Measurements from ENCODE around the gene MMP24. TPM values are rescaled to one million over a fixed set of nuclear protein-coding genes. Genes with fewer than 3 reads are reported as not detected.

The MMP24 gene
- total and polyA plus RNA-seq, 2 of the 13 experiments (the other 11 are each of a cell fraction or from before 2014, with no cell fraction given) = 0.29 to 0.35 TPM

DNA sequence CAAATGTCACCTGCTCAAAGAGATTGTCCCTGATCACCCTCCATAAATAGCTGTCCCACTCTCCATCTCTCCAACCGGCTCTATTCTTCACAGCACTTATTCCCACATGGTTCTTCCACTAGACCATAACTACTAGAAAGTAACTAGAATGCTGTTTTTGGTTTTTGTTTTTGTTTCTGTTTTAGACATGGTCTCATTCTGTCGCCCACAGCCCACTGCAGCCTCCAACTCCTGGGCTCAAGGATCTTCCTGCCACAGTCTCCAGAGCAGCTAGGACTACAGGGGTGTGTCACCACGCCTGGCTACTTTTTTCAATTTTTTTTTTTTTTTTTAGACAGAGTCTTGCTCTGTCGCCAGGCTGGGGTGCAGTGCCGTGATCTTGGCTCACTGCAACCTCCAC, 12.2 kb downstream of the MMP24 start:
- BruUV-seq (replicated peaks) = no TSS peak
- H3K27ac ChIP-seq (ENCODE audit: extremely low read length, insufficient read depth, low read length) = no peak overlapping the region
- H3K79me2 ChIP-seq (ENCODE audit: insufficient read depth, low read length) = no peaks in the 10 kb centered on the region
- ChIA-PET POLR2A (no interaction called here), CTCF (ENCODE audit: low intra/inter-chr PET ratio, low total read pairs) (no interaction called here)
- FAIRE-seq (no peak), ATAC-seq (no peak), DNase-seq (ENCODE audit: low spot score) (no peak)
- H4K20me1 ChIP-seq (ENCODE audit: insufficient read depth, low read length) = no peaks in the 10 kb centered on the region
- no peak for TF ChIP-seq KLF6 (CRISPR knock-in tag; IDR thresholded peaks at IDR 0.05)
- TF ChIP-seq FOSL1 (CRISPR knock-in tag; IDR thresholded peaks at IDR 0.05; ENCODE audit: borderline replicate concordance) = no peak
- TF ChIP-seq, protein P1, sequence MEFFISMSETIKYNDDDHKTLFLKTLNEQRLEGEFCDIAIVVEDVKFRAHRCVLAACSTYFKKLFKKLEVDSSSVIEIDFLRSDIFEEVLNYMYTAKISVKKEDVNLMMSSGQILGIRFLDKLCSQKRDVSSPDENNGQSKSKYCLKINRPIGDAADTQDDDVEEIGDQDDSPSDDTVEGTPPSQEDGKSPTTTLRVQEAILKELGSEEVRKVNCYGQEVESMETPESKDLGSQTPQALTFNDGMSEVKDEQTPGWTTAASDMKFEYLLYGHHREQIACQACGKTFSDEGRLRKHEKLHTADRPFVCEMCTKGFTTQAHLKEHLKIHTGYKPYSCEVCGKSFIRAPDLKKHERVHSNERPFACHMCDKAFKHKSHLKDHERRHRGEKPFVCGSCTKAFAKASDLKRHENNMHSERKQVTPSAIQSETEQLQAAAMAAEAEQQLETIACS (CRISPR knock-in tag; IDR thresholded peaks at IDR 0.05) = no peak
- WGBS (ENCODE audit: low lambda C conversion rate) = 12% methylated on average over 5 of the region's 5 CpGs
- H3K4me1 ChIP-seq (ENCODE audit: insufficient read depth, low read length) = no peaks in the 10 kb centered on the region
- no peaks in the 10 kb centered on the region for H3K9me3 ChIP-seq (ENCODE audit: low read length)
- no peak overlapping the region for H3K4me3 ChIP-seq (replicated peaks in 1 of 3; ENCODE audit: insufficient read depth in 1 of 3, low read depth in 2 of 3, low read length in 3 of 3)
- H2AFZ ChIP-seq (ENCODE audit: low read length) = no peak overlapping the region
- intact Hi-C loops (cut with micrococcal nuclease; ENCODE audit: unreplicated experiment) = no loop called here
- H3K4me2 ChIP-seq (ENCODE audit: low read depth, low read length) = no peak overlapping the region
- H3K36me3 ChIP-seq (replicated peaks in 1 of 2; ENCODE audit: control insufficient read depth in 1 of 2, insufficient read depth in 2 of 2, low read length in 2 of 2) = no peaks in the 10 kb centered on the region
- H3K9ac ChIP-seq (ENCODE audit: insufficient read depth, low read depth, low read length) = no peak overlapping the region
- in situ Hi-C loops (cut with HindIII; ENCODE audit: extremely low pct_ligation_motif_present, low pct_unique_long_range_greater_than_20kb) = no loop called here
- peaks cover 3 to 20% of the 10 kb centered on the region in 2 experiments; a peak in 2 of 5 replicates for H3K27me3 ChIP-seq (ENCODE audit: control insufficient read depth in 1 of 2, insufficient read depth in 2 of 2, low read length in 2 of 2)

DNA sequence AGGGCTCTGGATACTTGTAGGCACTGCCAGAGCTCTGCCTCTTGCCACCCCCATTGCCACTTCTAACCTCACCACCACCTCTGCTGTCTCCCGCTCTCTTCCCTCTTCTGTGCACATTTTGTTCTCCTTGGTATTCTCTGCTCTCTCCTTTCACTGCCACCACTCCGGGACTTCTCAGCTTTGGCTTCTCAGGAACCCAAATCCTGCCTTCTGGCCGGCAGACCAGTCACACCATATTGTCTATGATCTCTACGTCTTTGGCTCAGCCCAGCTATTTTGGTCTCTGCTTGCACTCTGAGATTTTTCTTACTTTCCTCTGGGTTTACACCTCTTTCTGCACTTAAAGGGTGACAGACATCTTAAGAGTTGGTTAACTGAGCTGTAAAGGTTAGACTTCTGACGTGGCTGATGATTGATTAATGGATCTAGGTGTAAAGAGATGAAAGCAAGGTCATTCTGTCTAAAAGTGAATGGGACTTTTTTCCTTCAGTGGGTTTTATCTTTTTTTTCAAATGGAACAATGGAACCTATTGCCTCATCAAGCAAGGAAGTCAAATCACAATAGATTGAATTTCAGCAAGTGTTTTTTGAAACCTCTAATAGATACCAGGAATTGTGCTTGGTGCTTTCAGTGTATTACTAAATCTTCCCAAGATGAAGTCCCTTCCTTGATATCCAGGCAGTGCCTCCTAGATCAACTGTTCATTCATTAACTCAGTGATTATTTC, 13.8 kb downstream of the MMP24 start:
- Histone ChIP-seq H3K79me2 (ENCODE audit: insufficient read depth, low read length) (no peaks in the 10 kb centered on the region), H3K9ac (ENCODE audit: insufficient read depth, low read depth, low read length) (no peak overlapping the region), H3K36me3 (replicated peaks in 1 of 2; ENCODE audit: control insufficient read depth in 1 of 2, insufficient read depth in 2 of 2, low read length in 2 of 2) (no peaks in the 10 kb centered on the region), H3K4me3 (replicated peaks in 1 of 3; ENCODE audit: insufficient read depth in 1 of 3, low read depth in 2 of 3, low read length in 3 of 3) (no peak overlapping the region), H3K27me3 (ENCODE audit: control insufficient read depth in 1 of 2, insufficient read depth in 2 of 2, low read length in 2 of 2) (peaks cover 3 to 15% of the 10 kb centered on the region in 2 experiments; a peak in 2 of 5 replicates), H4K20me1 (ENCODE audit: insufficient read depth, low read length) (no peaks in the 10 kb centered on the region), H3K9me3 (ENCODE audit: low read length) (no peaks in the 10 kb centered on the region), H3K4me2 (ENCODE audit: low read depth, low read length) (no peak overlapping the region), H3K27ac (ENCODE audit: extremely low read length, insufficient read depth, low read length) (no peak overlapping the region), H2AFZ (ENCODE audit: low read length) (no peak overlapping the region), H3K4me1 (ENCODE audit: insufficient read depth, low read length) (no peaks in the 10 kb centered on the region)
- intact Hi-C loops (cut with micrococcal nuclease; ENCODE audit: unreplicated experiment) = no loop called here
- WGBS (ENCODE audit: low lambda C conversion rate) = 30% methylated on average over 5 of the region's 5 CpGs
- FAIRE-seq = no peak
- in situ Hi-C loops (cut with HindIII; ENCODE audit: extremely low pct_ligation_motif_present, low pct_unique_long_range_greater_than_20kb) = no loop called here
- TF ChIP-seq GFI1 (CRISPR knock-in tag; IDR thresholded peaks at IDR 0.05; ENCODE audit: borderline replicate concordance) (no peak), ZC3H13 (CRISPR knock-in tag; IDR thresholded peaks at IDR 0.05) (no peak), POLR2AphosphoS2 (IDR thresholded peaks at IDR 0.05; ENCODE audit: low read depth, low read length) (no peak)
- TF ChIP-seq, protein P2, sequence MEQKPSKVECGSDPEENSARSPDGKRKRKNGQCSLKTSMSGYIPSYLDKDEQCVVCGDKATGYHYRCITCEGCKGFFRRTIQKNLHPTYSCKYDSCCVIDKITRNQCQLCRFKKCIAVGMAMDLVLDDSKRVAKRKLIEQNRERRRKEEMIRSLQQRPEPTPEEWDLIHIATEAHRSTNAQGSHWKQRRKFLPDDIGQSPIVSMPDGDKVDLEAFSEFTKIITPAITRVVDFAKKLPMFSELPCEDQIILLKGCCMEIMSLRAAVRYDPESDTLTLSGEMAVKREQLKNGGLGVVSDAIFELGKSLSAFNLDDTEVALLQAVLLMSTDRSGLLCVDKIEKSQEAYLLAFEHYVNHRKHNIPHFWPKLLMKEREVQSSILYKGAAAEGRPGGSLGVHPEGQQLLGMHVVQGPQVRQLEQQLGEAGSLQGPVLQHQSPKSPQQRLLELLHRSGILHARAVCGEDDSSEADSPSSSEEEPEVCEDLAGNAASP (CRISPR knock-in tag; IDR thresholded peaks at IDR 0.05; ENCODE audit: borderline replicate concordance) = no peak
- TF ChIP-seq, protein P3, sequence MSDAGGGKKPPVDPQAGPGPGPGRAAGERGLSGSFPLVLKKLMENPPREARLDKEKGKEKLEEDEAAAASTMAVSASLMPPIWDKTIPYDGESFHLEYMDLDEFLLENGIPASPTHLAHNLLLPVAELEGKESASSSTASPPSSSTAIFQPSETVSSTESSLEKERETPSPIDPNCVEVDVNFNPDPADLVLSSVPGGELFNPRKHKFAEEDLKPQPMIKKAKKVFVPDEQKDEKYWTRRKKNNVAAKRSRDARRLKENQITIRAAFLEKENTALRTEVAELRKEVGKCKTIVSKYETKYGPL (CRISPR knock-in tag; IDR thresholded peaks at IDR 0.05) = no peak
- no TSS peak for BruUV-seq (replicated peaks)
- ChIA-PET POLR2A (no interaction called here), CTCF (ENCODE audit: low intra/inter-chr PET ratio, low total read pairs) (no interaction called here)
- no peak for DNase-seq (ENCODE audit: low spot score)
- no peak for ATAC-seq

All from HepG2 (cell line).